Activated CD4-positive, alpha-beta T cell treated with anti-CD3 and anti-CD28 coated beads, Interleukin-2, amount 50 U/mL, for 48 hours (primary cell): ENCODE results near the gene CCL19.

Experiments used
- DNase-seq, 2 experiments: peaks; one replicate each; pipeline ENCODE4 v3.0.0-alpha.2; 2020

CCL19 gene

DNA sequence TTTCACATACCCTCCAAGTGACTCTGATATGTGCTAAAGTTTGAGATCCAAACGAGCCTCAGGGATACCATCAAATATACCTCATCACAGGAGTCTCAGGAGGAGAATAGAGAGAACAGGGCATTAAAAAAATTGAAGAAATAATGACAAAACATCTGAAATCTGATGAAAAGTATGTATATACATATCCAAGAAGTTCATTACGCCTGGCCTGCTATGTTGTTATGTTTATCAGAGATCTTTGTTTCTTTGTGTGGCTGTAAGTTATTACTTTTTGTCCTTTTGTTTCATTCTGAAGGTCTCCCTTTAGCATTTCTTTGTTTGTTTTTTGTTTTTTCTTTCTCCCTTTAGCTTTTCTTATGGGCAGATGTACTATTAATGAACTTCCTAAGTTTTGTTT lies 2.5 kb upstream of the CCL19 start:
- DNase-seq, result no peak

DNA sequence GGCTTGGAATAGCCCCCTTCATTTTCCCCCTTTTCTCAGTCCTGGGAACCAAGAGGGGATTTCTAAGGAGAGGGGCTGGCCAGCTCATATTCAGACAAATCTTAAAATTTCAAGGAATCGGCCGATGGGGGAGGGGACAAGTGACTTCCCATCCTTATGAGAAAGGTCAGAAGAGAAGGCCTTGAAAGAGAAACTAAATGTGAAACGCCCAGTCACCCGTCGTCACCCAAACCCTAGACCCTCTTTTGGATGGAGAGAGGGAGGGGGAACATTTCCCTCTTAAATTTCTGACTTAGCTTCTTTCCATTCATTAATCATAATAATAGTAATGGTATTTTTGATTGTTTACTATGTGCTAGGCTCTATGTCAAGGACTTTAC lies 850 bp upstream of the CCL19 start:
- DNase-seq, result no peak

DNA sequence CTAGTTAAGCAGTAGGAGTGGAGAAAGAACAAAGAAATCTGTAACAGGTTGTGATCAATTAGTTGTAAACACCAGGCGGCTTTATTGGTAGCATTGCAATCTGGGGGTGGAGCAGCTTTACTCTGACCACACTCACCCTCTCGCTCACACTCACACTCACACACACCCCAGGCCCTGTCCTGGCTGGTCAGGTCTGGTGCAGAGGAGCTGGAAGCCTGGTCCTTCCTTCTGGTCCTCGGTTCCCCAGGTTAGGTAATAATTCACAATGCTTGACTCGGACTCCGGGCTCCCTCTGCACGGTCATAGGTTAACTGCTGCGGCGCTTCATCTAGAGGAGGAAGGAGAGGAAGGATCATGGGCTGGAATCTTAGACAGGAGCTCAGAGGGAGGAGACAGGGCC lies 1.6 kb downstream of the CCL19 start:
- DNase-seq, result no peak

DNA sequence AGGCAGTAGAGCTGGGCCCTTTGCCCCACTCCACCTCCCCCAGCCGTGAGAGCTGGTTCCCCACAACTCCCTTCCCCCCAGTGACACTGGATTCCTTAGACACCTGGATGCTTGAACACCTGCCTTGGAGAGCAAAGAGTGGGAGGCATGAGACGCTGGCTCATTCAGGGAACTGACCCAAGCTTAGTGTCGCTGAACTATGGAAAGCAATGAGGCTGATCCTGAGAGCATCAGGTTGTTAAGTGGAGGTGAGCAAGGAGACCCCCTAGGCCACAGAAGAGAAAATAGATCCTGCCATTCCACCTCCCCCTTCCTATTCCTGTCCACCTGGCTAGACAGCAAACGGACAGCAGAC lies 2.0 kb downstream of the CCL19 start:
- DNase-seq, result no peak

DNA sequence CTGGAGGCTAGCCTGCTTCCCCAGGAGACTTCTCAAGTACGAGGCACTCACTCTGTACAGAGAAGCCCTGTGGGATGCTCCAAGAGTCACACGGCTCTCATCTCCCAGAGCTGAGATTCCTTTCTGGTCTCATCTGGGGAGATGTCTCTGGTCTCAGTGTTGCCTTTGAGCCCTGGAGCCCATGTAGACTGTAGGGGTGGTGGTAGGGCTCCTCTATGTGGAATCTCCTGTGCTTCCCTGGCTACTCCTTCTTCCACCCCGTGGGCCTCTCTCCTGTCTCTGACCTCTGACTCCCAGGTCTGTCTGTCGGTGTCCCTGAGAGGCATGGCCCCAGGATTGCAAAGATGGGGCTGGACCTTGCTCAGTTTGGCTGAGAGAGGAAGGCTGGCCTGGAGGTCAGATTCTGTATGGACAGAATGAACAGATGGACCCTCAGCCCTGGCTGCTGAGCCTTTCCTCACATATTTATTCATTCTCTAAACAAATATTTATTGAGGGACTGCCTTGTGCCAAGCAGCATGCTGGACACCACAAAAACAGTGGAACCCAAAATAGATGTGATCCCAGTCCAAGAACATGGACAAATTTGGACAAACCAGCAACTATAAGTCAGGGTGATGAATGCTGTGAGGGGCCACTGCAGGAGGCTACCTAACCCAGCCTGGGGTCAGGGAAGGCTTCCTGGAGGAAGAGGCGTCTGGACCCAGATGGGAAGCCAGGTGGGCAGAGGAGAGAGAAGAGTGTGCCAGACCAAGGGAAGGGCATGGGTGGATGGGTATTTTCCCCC lies 2.6 kb downstream of the CCL19 start:
- no peak for DNase-seq

DNA sequence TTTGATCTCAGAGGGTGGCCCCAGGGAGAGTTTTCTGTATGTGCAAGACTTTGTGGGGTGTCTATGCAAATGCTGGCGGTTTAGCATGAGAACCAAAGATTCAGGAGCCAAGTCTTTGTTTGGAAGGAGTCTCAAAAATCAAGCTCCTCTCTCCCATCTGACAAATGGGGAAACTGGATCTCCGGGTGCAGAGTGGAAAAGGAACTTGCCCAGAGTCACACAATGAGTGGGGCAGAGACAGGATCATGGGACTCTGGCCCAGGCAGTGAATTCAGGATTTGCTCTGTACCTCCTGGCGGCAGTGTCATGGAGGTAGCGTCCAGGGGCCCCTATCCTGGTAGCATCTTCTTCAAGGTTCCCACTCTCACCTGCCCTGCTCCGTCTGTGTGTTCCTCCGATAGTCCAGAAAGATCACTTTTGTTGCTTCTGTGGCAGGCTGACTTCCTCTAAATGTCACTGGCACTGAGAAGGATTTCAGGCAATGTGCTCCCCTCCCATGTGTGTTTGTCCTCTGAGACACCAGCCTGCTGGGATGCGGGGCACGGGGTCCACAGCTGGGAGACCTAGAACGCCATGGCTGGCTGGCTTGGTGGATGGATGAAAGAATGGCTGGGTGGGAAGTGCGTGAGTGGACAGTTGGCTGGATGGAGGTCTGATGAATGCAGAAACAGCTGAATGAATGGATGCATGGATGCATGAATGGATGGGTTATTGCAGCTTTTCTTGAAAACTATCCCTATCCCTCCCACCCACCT lies 3.6 kb downstream of the CCL19 start:
- no peak for DNase-seq

DNA sequence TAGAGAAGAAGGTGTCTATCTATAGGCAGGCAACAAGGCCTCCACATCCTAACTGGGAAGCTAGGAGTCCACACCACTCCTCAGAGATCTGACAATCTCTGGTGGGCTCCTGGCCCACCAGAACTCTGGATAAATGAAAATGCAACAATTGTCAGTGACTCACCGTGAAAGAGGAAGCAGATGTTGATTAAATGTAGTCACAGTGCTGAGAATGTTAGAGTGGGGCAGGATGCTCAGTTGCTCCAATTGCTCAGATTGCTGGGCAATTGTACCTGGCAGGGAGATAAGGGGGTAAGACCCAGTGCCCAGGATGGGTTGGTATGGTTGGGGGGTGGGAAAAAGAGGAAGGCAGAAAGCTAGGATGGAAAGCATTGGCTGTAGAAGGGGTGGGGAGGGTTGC lies 4.3 kb downstream of the CCL19 start:
- no peak for DNase-seq

DNA sequence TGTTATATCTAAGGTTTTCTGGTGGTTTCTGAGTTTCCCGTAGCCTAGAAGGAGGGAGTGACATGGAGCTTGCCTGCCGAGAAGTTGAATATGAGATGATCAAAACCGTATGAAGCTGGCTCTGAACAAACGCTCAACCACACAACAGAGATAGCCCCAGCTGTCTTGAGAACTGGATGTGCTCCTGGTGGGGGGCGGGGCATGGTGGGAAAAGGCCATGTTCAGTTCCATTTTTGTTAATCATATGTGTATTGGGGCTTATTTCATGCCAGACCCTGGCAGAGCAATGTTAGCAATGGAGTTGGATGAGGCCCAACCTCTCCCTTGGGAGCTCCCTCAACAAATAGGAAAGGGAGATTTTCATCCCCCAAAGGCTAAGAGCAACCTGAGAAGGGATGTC lies 4.8 kb downstream of the CCL19 start:
- DNase-seq, result no peak

DNA sequence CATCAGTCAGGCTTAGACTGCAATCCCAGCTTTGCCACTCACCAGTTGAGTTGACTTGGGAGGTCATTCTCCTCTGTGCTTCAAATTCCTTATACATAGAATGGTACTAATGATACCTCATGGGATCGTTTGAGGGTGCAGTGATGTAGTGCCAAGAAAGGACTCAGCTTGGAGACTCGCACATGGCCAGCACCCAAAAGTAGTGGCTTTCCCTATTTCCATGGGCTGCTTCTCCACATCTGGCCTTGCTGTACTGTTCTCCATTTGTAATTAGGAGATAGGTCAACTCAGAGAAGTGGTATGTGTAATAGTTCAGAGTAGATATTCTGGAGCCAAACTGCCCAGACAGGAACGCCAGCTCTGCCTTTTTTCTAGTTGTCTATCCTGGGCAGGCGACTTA lies 5.5 kb downstream of the CCL19 start:
- DNase-seq, result no peak

DNA sequence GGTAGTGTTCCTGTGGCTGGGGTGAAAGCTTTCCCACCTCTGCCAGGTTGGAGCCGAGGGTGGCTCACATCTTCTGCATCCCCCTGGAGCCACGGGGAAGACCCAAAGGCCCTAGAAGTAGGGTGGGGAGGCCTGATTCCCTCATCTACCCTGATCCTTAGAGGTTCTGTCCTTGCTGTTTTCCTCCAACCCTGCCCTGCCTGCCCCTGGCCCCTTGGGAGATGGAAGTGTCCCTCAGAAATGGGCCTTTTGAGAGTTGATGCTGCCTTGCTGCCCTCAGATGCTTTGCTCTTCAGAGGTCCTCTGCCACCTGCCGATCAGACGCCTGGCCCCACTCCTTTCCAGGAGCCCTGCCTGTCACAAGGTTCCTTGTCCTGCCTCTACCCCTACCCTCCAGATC lies 6.3 kb downstream of the CCL19 start:
- DNase-seq, result no peak

DNA sequence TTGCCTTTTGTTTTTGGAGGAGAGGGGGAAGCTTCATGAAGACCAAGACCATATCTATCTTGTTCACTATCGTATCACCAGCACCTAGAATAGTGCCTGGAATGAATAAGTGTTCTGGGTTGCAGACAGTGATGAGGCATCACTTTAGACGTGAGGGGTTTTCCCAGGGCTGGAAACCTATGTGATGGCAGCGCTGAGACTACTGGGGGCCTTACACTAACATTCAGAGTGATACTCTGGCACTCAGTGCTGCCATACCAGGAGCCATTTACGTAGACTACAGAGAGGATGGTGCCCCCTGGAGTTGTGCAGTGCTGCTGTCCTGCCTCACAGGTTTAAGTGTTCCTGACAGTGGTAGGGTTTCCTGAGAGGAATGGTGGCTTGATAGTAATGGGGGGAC lies 6.9 kb downstream of the CCL19 start:
- DNase-seq, result peak; percentile 38 to 54

DNA sequence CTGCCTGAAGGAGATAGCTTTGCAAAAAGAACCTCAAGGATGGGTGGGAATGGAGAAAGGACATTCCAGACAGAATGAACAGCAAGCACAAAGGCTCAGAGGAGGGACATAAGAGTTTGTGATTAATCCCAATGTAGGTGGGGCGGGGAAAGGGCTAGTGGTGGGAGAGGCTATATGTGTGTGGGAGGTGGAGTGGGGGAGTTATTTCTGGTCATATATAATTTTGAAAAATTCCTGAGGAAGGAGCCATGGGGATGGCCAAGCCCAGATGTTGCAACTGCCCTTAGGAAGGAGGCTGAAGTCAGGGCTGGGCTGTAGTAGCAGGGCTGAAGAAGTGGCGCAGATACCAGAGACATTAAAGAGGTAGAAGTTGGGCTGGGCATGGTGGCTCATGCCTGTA lies 15.2 kb downstream of the CCL19 start:
- no peak for DNase-seq

DNA sequence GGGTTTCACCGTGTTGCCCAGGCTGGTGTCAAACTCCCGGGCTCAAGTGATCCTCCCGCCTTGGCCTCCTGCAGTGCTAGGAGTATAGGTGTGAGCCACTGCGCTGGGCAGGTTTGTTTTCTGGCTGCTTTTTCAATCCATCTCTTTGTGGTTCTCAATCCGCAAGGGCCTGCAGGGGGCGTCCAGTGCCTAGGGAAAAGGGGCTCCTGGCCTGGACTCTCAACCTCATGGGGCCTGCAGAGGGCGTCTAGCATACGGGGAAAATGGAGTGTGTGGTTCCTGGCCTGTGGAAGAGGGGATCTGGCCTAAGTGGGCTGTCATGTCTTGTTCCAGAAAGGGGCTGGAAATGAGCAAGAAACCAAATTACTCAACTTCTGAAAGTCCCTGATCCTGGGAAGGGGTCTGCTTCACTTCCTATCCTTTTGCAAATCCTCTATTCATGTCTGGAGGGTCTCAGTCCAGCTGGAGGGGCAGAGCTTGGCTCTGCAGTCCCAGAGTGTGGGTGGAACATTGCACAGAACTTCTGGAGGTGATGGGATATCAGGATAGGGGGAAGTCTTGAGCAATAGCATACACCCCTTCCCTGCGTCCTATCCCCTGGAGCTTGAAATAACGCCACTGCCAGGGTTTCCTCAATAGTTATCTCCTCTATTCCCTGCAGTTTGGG lies 15.9 kb downstream of the CCL19 start:
- DNase-seq, result peak; percentile 75 to 76

DNA sequence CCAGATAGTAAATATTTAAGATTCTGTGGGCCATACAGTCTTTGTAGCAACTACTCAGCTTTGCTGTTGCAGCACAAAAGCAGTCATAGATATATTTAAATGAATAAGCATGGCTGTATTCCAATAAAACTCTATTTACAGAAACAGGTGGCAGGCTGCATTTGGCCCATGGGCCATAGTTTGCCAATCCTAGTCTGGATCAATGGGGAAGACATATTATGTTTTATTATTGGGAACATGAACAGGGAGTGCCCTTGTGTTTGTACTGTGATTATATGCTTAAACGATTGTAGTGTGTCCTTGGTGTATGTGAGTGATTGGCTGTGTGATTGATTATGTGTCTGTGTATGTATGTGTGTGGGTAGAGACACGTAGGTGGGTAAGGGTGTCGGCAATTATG lies 16.6 kb downstream of the CCL19 start:
- DNase-seq, result no peak

DNA sequence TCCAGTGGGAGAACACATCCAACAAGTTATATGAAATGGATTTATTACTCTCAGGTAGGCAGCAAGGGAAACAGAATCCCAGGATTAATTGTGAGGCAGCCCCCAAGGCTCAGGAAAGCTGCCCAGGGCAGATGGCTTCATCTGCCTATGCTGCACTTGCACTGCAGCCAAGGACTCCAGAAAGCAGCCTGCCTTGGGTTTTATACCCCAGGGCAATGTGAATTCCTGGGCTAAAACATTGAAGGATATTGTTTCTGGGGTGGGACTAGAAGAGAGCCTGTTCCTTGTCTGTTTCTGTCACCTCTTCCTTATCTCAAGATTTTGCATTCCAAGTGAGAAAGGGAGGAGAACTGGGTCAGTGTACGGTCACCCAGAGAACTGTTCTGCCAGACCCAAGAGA lies 19.8 kb downstream of the CCL19 start:
- no peak for DNase-seq

DNA sequence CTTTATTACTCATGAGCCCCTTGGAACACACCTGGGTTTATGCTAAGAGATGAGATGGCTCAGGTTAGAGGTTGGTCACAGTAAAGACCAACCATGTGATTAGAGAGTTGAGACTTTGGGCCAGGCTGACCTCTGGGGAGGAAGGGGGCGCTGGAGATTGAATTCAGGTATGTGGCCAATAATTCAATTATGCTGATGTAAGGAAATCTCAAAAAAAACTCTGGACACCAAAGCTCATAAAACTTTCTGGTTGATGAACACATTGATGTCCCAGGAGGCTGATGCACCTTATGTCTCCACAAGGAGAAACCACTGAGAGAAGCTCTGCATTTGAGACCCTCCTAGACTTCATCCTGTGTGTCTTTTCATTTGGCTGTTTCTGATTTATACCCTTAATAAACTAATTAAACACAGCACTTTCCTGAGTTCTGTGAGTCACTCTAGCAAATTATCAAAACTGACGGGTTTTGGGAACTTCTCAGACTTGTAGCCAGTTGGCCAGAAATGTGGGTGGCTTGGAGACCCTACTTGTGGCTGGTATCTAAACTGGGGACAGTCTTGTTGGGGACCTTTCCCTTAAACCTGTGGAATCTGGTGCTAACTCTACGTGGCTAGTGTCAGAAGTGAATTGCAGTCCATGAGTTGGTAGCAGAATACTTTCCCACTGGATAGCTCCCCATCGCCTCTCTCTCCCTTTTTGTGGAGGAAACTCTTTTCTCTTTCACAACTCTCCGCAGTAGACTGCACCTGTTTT lies 21.1 kb downstream of the CCL19 start:
- DNase-seq, result no peak

DNA sequence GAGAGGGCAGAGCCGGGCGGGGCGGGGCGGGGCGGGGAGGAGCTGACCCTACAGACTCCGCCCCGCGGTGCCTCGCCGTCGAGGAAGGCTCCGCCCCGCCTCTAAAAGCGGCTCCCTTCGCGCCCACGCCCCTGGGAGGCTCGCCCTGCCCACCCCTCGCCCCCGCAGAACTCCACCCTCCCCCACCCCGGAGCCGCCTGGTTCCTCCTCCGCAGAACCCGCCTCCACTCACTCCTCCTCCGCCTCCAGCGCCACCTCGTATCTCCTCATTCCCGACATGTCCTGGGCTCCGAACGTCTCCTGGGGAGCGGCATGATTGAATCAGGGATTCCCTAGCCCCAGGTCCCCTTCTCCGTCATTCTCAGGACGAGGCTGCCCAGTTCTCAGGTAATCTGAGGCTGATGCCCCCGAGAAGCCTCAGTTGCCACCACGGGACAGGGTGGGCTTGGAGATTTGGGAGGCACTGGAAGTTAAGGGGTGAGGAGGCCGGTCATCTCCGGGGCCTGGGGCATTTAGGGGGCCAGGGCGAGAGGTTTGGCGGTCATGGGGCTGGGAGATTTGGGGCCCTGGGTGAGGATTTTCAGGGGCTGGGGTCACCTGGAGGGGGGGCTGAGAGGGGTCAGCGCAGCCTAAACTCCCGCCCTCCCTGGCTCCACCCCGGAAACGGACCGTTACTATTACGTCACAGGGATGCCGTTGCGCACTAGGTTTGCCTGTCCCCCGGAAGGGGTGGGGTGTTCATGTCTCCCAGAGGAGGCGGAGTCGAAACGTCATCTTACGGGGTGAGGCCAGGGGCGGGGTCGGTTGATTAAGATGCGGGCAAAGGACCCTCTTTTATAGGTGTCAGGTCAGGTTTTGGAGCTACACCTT lies 25.5 kb downstream of the CCL19 start:
- DNase-seq, result peak; percentile 82 to 86

DNA sequence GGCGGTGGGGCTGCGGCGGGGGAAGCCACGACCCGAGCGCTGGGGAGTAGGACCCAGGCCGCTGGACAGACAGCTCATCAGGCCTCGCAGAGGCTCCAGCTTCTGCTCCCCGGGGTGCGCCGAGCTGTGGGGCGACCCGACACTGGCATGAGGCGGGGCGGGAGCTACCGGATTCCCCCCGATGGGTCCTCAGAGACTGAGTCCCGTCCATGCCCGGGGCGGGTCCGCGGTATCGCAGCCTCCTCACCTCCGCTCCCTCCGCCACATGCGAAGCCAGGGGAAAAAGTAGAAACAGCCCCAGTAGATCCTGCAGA lies 26.1 kb downstream of the CCL19 start:
- no peak for DNase-seq

DNA sequence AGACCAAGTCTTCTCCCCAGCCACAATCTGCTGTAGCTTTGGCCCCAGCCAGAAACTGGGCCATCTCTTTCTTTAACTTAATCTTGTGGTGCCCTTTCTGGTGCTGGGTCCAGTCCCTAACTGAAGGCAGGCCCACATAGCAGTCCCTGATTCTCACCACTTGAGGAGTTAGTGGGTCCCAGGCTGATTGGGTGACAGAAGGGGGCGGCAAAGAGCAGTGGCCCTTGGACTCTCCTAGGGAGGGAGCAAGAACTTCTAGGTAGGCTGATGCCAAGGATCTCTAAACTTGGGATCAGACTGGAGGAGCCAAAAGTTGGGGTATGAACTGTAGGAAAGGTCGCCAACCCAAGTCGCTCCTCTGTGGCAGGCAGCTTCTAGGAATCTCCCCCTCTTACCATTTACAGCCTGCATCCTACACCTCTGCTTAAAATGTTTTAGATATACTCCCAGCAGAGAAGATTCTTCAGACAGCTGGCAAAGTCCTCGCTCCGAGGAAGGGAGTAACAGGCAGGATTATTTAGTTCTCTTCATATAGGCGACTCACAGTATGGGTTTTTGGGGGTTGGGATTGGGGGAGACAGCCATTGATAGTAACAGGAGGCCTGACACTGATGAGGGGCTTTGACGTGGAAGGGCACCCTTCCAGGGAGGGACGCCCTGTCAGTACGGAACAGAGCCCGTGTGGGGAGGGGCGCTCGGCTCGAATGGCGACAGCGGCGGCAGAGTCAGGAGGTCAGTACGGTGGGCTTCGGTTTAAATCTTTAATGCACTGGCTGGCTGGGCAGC lies 26.6 kb downstream of the CCL19 start:
- DNase-seq, result peak; percentile 68 to 76

DNA sequence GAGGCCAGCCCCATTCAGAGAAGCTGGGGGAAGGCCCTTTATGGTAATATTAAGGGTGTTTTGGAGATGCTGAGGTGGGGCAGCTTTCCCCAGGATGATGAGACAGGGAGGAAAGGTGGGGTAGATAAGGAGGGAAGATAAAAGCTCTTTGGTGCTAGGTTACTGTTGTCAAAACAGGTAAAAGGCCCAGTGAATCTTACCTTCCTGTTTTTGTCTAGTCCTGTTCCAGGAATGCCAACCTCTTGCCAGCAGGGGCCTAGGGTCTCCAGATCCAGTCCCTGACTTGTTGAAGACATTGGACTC lies 27.8 kb downstream of the CCL19 start:
- DNase-seq, result no peak

DNA sequence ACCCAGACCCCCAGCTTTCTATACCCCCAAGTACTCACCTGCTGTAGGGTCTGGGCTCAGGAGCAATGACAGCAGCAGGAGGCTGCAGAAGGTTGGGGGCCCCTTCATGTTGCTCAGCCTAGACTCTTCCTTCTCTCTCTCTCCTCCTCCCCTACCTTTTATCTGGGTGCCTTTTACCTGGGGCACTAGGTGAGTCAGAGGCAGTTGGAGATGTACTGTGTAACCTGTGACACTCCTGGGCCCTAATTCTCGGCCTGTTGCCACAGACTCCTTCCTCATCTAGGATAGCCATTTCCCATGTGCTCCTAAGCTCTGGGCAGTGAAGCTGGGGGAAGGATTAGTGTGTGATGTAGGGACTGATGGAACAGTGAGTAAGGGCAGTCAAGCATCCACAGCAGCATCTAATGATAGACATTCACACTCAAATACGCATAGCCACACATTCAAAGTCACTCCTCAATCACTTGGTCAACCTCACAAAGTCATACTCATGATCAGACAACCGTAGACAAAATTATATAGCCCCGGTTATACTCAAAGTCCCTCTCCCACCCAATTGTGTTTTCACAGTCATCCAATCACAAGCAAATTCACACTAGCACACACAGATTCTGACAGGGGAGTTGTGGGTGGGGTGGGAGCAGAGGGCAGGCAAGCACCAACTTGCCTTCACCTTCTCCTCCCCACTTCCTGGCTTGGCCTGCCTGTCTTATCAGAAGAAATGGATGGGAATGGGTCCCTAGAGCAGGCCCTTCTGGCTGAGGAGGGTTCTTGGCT lies 28.4 kb downstream of the CCL19 start, which contains the start of gene CCL27:
Gene CCL27, minus strand, starts transcription at position 132 of the 777 bp plus-strand sequence. Its CDS starts 24 bp downstream, at position 108.
- no peak for DNase-seq
